CD4-positive, alpha-beta memory T cell (primary cell): Measurements from ENCODE around the gene TAS2R13. TPM values are rescaled to one million over a fixed set of nuclear protein-coding genes. Genes with fewer than 3 reads are reported as not detected.

ENCODE experiments used
- CTCF ChIA-PET: fragments of 350-600 bp; sonication (Branson Sonifier 250); formaldehyde crosslinking; loops from one replicate; lab custom pipeline; 2021; ENCODE audit warnings: inconsistent platforms; ENCODE audit not compliant: partially characterized antibody; lab: Charles Lee
- POLR2A ChIA-PET: fragments of 350-600 bp; sonication (Branson Sonifier 250); formaldehyde crosslinking; loops from one replicate; lab custom pipeline; 2021; ENCODE audit not compliant: partially characterized antibody; lab: Charles Lee
- DNase-seq, 5 donors: peaks; one replicate each; pipeline versions ENCODE4 v3.0.0 to v3.0.0-alpha.2; 2020 to 2022; ENCODE audit warnings: mixed read lengths in 1 of 5
- H3K27ac ChIP-seq: one replicate; pipeline ENCODE4 v1.7.0; 2013; ENCODE audit warnings: low read depth, low read length
- H3K27me3 ChIP-seq: 2 replicates; pipeline ENCODE4 v1.7.0; 2013; ENCODE audit warnings: mild to moderate bottlenecking, low read length, moderate library complexity; ENCODE audit not compliant: insufficient read depth
- H3K36me3 ChIP-seq: 2 replicates; pipeline ENCODE4 v1.7.0; 2013; ENCODE audit warnings: mild to moderate bottlenecking, low read length, moderate library complexity; ENCODE audit not compliant: insufficient read depth
- H3K4me1 ChIP-seq: 2 replicates; pipeline ENCODE4 v1.7.0; 2013; ENCODE audit warnings: mild to moderate bottlenecking, low read length, moderate library complexity; ENCODE audit not compliant: insufficient read depth
- H3K4me3 ChIP-seq, 2 donors: one replicate each; pipeline ENCODE4 v1.7.0; 2013; ENCODE audit warnings: low read length in 2 of 2, mild to moderate bottlenecking in 1 of 2
- H3K9me3 ChIP-seq, 2 donors: one replicate each; pipeline ENCODE4 v1.7.0; 2013; ENCODE audit warnings: low read length in 2 of 2, control low read depth in 1 of 2; ENCODE audit not compliant: control insufficient read depth in 1 of 2
- H3K27ac Mint-ChIP-seq, 7 donors: one replicate each; pipeline ENCODE4 v1.8.0; 2020 to 2021; ENCODE audit warnings: mixed read lengths in 7 of 7, mild to moderate bottlenecking in 6 of 7, inconsistent platforms in 3 of 7, moderate library complexity in 3 of 7
- H3K27me3 Mint-ChIP-seq, 2 donors: one replicate each; pipeline ENCODE4 v1.8.0; 2020 to 2021; ENCODE audit warnings: mixed read lengths in 2 of 2
- H3K36me3 Mint-ChIP-seq, 2 donors: one replicate each; pipeline ENCODE4 v1.8.0; 2020 to 2021; ENCODE audit warnings: mixed read lengths in 2 of 2, inconsistent platforms in 1 of 2, mild to moderate bottlenecking in 1 of 2
- H3K4me1 Mint-ChIP-seq, 4 donors: one replicate each; pipeline ENCODE4 v1.8.0; 2020 to 2021; ENCODE audit warnings: mixed read lengths in 4 of 4, mild to moderate bottlenecking in 1 of 4
- H3K4me3 Mint-ChIP-seq, 8 donors: one replicate each; pipeline ENCODE4 v1.8.0; 2020 to 2021; ENCODE audit warnings: mixed read lengths in 8 of 8, mild to moderate bottlenecking in 7 of 8, moderate library complexity in 6 of 8, inconsistent platforms in 3 of 8
- H3K9me3 Mint-ChIP-seq, 8 donors: one replicate each; pipeline ENCODE4 v1.8.0; 2020 to 2021; ENCODE audit warnings: mixed read lengths in 8 of 8, mild to moderate bottlenecking in 5 of 8, inconsistent platforms in 3 of 8, moderate library complexity in 1 of 8
- intact Hi-C: fragments of 100-400 bp; cut with micrococcal nuclease; formaldehyde crosslinking; loops from one replicate; pipeline ENCODE4 v1.15.1; 2023
- polyA plus RNA-seq, 2 donors: library from polyadenylated mRNA; unstranded; fragments of 300-500 nt; fragmentation: Illumina TruSeq; gene quantifications; one replicate each; pipeline ENCODE4 v1.2.3, GENCODE V29; 2021
- total RNA-seq, 2 experiments: library from RNA; stranded (reverse); gene quantifications; one replicate each; pipeline ENCODE4 v1.2.3, GENCODE V29; 2021

The TAS2R13 gene
- total RNA-seq (under 1 TPM; 0.79 to 0.86 TPM), polyA plus RNA-seq (not detected)

- Mint-ChIP-seq H3K4me3 (no peak within 1 kb of the TSS), H3K9me3 (peaks cover 2 to 21% (median 14%) of the 10 kb centered on the region in 8 donors), H3K27me3 (no peaks in the 10 kb centered on the region), H3K4me1 (peaks cover 0 to under 1% (median 0%) of the 10 kb centered on the region in 4 donors), H3K27ac (no peak within 1 kb of the TSS), H3K36me3 (peaks cover 11 to 46% of the 10 kb centered on the region in 2 donors)
- Histone ChIP-seq H3K27ac (no peak within 1 kb of the TSS), H3K4me3 (no peak within 1 kb of the TSS), H3K36me3 (no peaks in the 10 kb centered on the region), H3K4me1 (no peaks in the 10 kb centered on the region), H3K27me3 (no peaks in the 10 kb centered on the region), H3K9me3 (peaks cover 0 to 7% of the 10 kb centered on the region in 2 donors)
- CTCF ChIA-PET = no interaction called here
- no peak for DNase-seq
- POLR2A ChIA-PET = no interaction called here
- intact Hi-C loops = no loop called here
Observed at GRCh38 chr12:10909462-10909861, at the start of gene TAS2R13. Gene TAS2R13, minus strand, starts transcription at chr12:10909562. Its CDS starts 264 bp downstream, at chr12:10909298.

- ChIA-PET CTCF (no interaction called here), POLR2A (no interaction called here)
- Mint-ChIP-seq H3K9me3 (peaks cover 0 to 18% (median 5%) of the 10 kb centered on the region in 8 donors), H3K27me3 (no peaks in the 10 kb centered on the region), H3K27ac (no peak overlapping the region), H3K4me1 (peaks cover 23 to 57% (median 31%) of the 10 kb centered on the region in 4 donors), H3K4me3 (no peak overlapping the region), H3K36me3 (peaks cover 7 to 51% of the 10 kb centered on the region in 2 donors)
- H3K9me3 ChIP-seq = no peaks in the 10 kb centered on the region
- no peak overlapping the region for H3K27ac ChIP-seq
- no peaks in the 10 kb centered on the region for H3K27me3 ChIP-seq
- DNase-seq = no peak
- peaks cover 19% of the 10 kb centered on the region for H3K4me1 ChIP-seq
- intact Hi-C loops = no loop called here
- H3K36me3 ChIP-seq = no peaks in the 10 kb centered on the region
- no peak overlapping the region for H3K4me3 ChIP-seq
Observed at GRCh38 chr12:10957741-10958140, 48.4 kb upstream of the TAS2R13 start.

- CTCF ChIA-PET = no interaction called here
- intact Hi-C loops = no loop called here
Observed at GRCh38 chr12:10956085-10956484, 46.7 kb upstream of the TAS2R13 start.

GRCh38 chr12:10952645-10953044 is 43.3 kb upstream of the TAS2R13 start:
- intact Hi-C loops = no loop called here
- POLR2A ChIA-PET = no interaction called here
- H3K4me1 Mint-ChIP-seq = peaks cover 0 to 26% (median 7%) of the 10 kb centered on the region in 4 donors
- Histone ChIP-seq H3K36me3 (no peaks in the 10 kb centered on the region), H3K27ac (no peak overlapping the region), H3K4me1 (no peaks in the 10 kb centered on the region), H3K27me3 (no peaks in the 10 kb centered on the region), H3K4me3 (no peak overlapping the region), H3K9me3 (no peaks in the 10 kb centered on the region)
- H3K27me3 Mint-ChIP-seq = no peaks in the 10 kb centered on the region
- peaks cover 12 to 53% of the 10 kb centered on the region in 2 donors for H3K36me3 Mint-ChIP-seq
- H3K4me3 Mint-ChIP-seq = no peak overlapping the region
- no peak for DNase-seq
- CTCF ChIA-PET = no interaction called here
- peaks cover 0 to 30% (median 5%) of the 10 kb centered on the region in 8 donors for H3K9me3 Mint-ChIP-seq
- no peak overlapping the region for H3K27ac Mint-ChIP-seq

More at GRCh38 chr12:10956085-10956484, 46.7 kb upstream of the TAS2R13 start:
- Mint-ChIP-seq H3K9me3 (peaks cover 0 to 20% (median 5%) of the 10 kb centered on the region in 8 donors), H3K4me3 (no peak overlapping the region), H3K36me3 (peaks cover 9 to 51% of the 10 kb centered on the region in 2 donors), H3K27ac (no peak overlapping the region), H3K4me1 (peaks cover 14 to 46% (median 22%) of the 10 kb centered on the region in 4 donors), H3K27me3 (no peaks in the 10 kb centered on the region)
- no peak overlapping the region for H3K27ac ChIP-seq
- DNase-seq = no peak
- H3K4me3 ChIP-seq = no peak overlapping the region
- H3K36me3 ChIP-seq = no peaks in the 10 kb centered on the region
- no peaks in the 10 kb centered on the region for H3K9me3 ChIP-seq
- POLR2A ChIA-PET = no interaction called here
- H3K4me1 ChIP-seq = peaks cover 15% of the 10 kb centered on the region
- H3K27me3 ChIP-seq = no peaks in the 10 kb centered on the region

- no peaks in the 10 kb centered on the region for H3K27me3 Mint-ChIP-seq
- intact Hi-C loops = no loop called here
- Histone ChIP-seq H3K4me3 (no peak overlapping the region), H3K4me1 (no peaks in the 10 kb centered on the region), H3K27me3 (no peaks in the 10 kb centered on the region), H3K9me3 (no peaks in the 10 kb centered on the region), H3K36me3 (no peaks in the 10 kb centered on the region), H3K27ac (no peak overlapping the region)
- H3K9me3 Mint-ChIP-seq = peaks cover 0 to 23% (median 9%) of the 10 kb centered on the region in 8 donors
- no peak overlapping the region for H3K27ac Mint-ChIP-seq
- CTCF ChIA-PET = no interaction called here
- H3K36me3 Mint-ChIP-seq = peaks cover 4 to 24% of the 10 kb centered on the region in 2 donors
- POLR2A ChIA-PET = no interaction called here
- peaks cover 0 to 15% (median 2%) of the 10 kb centered on the region in 4 donors for H3K4me1 Mint-ChIP-seq
- no peak for DNase-seq
- H3K4me3 Mint-ChIP-seq = no peak overlapping the region
Observed at GRCh38 chr12:10943167-10943566, 33.8 kb upstream of the TAS2R13 start.

GRCh38 chr12:10941916-10942607 is 32.7 kb upstream of the TAS2R13 start:
- H3K4me1 Mint-ChIP-seq = peaks cover 0 to 15% (median 2%) of the 10 kb centered on the region in 4 donors
- CTCF ChIA-PET = no interaction called here
- peak overlapping the region in 1 of 7 donors; percentile 3 for H3K27ac Mint-ChIP-seq

GRCh38 chr12:10941369-10941768 is 32.0 kb upstream of the TAS2R13 start:
- Histone ChIP-seq H3K9me3 (no peaks in the 10 kb centered on the region), H3K27me3 (no peaks in the 10 kb centered on the region), H3K4me3 (no peak overlapping the region), H3K4me1 (no peaks in the 10 kb centered on the region), H3K27ac (no peak overlapping the region), H3K36me3 (no peaks in the 10 kb centered on the region)
- intact Hi-C loops = no loop called here
- H3K27me3 Mint-ChIP-seq = no peaks in the 10 kb centered on the region
- peaks cover 0 to 15% (median 2%) of the 10 kb centered on the region in 4 donors for H3K4me1 Mint-ChIP-seq
- ChIA-PET CTCF (no interaction called here), POLR2A (no interaction called here)
- H3K4me3 Mint-ChIP-seq = no peak overlapping the region
- H3K9me3 Mint-ChIP-seq = peaks cover 0 to 7% (median 2%) of the 10 kb centered on the region in 8 donors
- no peak for DNase-seq
- no peak overlapping the region for H3K27ac Mint-ChIP-seq
- H3K36me3 Mint-ChIP-seq = peaks cover 2 to 12% of the 10 kb centered on the region in 2 donors

More at GRCh38 chr12:10941916-10942607, 32.7 kb upstream of the TAS2R13 start:
- intact Hi-C loops = no loop called here
- POLR2A ChIA-PET = no interaction called here
- Histone ChIP-seq H3K9me3 (no peaks in the 10 kb centered on the region), H3K4me1 (no peaks in the 10 kb centered on the region), H3K36me3 (no peaks in the 10 kb centered on the region), H3K4me3 (no peak overlapping the region), H3K27me3 (no peaks in the 10 kb centered on the region), H3K27ac (no peak overlapping the region)
- DNase-seq = no peak
- Mint-ChIP-seq H3K4me3 (no peak overlapping the region), H3K36me3 (peaks cover 4 to 13% of the 10 kb centered on the region in 2 donors), H3K27me3 (no peaks in the 10 kb centered on the region), H3K9me3 (peaks cover 0 to 14% (median 4%) of the 10 kb centered on the region in 8 donors)
